Neural cell (in vitro differentiated cells): ENCODE data around the gene SDCBP2.

Experiments
- POLR2AphosphoS5 ChIP-seq: IDR thresholded peaks from 2 replicates; pipeline ENCODE4 v1.6.1; 2012
- TAF1 ChIP-seq: IDR thresholded peaks from 2 replicates; pipeline ENCODE4 v1.6.1; 2012; ENCODE audit warnings: low read depth
- TF ChIP-seq, protein P1 (sequence below): fragments of 450-650 bp; IDR thresholded peaks from 2 replicates; pipeline ENCODE4 v1.5.1; 2014; ENCODE audit warnings: antibody characterized with exemption, mild to moderate bottlenecking, moderate library complexity; ENCODE audit not compliant: poor library complexity, severe bottlenecking

DNA sequence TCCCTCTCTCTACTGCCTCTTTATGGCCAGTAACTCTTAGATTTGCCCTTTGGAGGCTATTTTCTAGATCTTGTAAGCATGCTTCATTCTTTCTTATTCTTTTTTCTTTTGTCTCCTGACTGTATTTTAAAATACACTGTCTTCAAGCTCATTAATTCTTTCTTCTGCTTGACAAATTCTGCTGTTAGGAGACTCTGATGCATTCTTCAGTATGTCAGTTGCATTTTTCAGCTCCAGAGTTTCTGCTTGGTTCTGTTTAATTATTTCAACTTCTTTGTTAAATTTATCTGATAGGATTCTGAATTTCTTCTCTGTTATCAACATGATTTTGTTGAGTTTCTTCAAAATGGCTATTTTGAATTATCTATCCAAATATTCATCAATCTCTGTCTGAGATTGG lies 25.0 kb upstream of the SDCBP2 start:
- TF ChIP-seq, protein P1, sequence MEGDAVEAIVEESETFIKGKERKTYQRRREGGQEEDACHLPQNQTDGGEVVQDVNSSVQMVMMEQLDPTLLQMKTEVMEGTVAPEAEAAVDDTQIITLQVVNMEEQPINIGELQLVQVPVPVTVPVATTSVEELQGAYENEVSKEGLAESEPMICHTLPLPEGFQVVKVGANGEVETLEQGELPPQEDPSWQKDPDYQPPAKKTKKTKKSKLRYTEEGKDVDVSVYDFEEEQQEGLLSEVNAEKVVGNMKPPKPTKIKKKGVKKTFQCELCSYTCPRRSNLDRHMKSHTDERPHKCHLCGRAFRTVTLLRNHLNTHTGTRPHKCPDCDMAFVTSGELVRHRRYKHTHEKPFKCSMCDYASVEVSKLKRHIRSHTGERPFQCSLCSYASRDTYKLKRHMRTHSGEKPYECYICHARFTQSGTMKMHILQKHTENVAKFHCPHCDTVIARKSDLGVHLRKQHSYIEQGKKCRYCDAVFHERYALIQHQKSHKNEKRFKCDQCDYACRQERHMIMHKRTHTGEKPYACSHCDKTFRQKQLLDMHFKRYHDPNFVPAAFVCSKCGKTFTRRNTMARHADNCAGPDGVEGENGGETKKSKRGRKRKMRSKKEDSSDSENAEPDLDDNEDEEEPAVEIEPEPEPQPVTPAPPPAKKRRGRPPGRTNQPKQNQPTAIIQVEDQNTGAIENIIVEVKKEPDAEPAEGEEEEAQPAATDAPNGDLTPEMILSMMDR = no peak
- no peak for TF ChIP-seq POLR2AphosphoS5
- TF ChIP-seq TAF1 = no peak
